Umbilical cord (tissue), 2 donors: ENCODE data around the gene CLCNKB. TPM values are rescaled to one million over a fixed set of nuclear protein-coding genes. Genes with fewer than 3 reads are reported as not detected.
A peak's percentile ranks its signal among the peaks of the same experiment; 100 is the strongest.
"Not testable (repeated sequence)": the region's sequence is repeated elsewhere in the genome, so short reads cannot be mapped to it uniquely, and the experiment has no call there.

ENCODE experiments used
- DNase-seq: peaks from one replicate; pipeline ENCODE4 v3.0.0-alpha.2; 2015; ENCODE audit warnings: low spot score
- total RNA-seq: library from RNA; depleted of rRNA; stranded (reverse); fragments of >200 nt; gene quantifications from one replicate; pipeline ENCODE4 v1.2.3, GENCODE V29; 2014; ENCODE audit warnings: low replicate concordance; ENCODE audit not compliant: insufficient read depth

The CLCNKB gene
- total RNA-seq, 1 donor from 2014 or later = not detected

DNA sequence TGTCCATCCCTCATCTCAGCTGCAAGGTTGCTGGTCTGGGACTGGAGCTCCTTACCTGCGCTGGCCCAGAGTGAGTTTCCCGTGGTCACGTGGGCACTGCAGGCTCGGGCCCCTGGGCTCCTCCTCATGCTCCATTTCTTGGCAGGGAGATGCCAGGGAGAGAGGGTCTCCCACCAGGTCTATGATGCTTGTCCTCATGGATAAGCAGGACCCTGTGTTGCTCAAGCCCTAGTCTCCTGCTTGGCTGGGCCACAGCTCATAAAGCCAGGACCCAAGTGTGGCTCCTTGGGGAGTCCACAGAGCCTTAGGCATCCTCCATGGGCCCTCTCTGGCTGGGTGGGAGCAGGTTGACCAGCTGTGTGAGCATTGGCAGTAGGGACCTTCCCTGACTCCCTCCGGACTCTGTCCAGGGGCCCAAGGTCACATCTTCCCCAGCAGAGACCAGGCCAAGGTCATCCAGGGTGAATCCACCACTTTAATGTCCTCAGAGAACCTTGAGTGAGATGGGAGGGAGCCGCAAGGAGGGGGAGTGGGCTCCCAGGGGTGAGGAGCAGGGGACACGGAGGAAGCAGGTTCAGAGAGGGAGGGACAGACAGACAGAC, 13.8 kb downstream of the CLCNKB start:
- DNase-seq = not testable (repeated sequence)

DNA sequence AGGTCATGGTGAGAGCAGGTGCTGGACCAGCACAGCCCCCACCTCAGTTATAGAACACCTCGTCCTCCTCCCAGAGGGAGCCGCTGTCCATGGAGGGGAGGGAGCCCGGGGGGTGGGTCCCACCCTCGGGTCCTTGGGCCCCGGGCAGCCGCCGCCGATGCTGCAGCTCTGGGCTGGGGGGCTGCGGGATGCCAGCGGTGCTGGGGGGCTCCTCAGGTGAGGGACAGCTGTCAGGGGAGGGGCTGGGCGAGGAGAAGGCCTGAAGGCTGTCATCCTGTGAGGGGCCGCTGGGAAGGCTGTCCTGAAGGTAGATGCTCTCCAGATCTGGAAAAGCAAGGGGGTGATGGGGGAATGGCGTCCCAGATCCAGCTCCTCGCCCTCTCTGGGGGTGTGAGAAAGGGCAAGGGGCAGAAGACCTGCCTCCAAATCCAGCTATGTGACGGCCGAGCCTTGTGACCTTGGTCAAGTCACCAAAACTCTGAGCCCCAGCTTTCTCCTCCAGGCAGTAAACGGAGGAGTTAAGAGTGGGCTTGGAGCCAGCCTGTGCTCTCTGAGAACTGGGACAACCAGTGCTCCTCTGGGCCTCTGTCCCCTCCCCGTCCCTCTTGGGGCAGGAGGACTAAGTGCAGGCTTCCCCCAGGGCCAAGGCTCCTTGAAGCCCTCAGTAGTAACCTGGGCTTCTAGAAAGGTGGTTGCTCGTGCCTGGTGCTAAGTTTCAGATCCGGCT, 15.0 kb downstream of the CLCNKB start:
- not testable (repeated sequence) for DNase-seq

DNA sequence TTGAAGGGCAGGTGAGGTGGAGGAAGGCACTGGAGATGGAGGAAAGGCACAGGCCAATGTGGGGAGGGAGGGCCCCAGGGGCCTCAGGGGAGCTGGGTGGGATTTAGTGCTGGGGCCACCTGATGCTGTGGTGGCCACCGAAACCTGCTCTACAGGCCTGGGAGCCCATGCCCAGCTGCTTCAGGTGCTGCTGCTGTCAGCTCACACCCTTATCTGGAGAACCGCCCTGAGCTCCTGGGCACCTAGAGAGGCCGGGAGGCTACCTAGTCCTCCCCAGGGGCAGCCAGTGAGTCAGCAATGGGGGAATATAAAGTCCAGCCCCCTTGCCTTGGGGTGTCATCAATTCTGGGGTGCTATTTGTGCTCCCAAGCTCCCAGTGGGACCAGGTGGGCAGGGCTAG, 17.7 kb downstream of the CLCNKB start:
- DNase-seq = no peak

DNA sequence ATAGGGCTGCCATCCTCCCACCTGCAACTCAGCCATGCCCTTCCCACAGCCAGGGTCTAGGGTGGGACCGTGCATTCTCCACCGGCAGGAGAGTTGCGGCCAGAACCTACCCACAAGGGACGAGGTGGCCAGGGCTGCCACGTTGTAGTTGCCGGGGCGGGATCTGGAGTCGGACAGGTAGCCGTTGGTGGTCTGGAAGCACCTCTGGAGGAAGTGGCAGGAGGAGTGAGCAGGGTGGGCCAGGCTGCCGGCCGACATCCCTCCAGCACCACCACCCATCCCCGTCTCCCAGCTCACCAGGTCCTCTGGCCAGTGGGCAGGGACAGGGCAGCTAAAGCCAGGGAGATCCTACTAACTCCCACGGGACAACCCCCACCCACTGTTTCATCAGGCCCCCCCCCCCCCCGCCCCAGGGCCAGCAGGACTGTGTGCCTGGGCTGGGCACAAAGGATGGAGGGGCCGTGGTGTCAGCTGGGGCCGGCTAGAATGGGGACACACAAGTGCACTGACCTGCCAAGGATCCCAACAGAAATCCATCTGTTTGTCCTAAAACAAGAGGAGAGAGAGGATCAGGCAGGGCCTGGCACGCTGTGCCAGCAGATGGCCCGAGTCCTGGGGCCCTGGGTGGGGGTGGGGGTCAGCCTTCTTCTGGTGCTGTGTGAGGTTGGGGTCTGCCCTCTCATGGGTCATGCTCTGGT, 18.6 kb downstream of the CLCNKB start:
- DNase-seq = not testable (repeated sequence)

DNA sequence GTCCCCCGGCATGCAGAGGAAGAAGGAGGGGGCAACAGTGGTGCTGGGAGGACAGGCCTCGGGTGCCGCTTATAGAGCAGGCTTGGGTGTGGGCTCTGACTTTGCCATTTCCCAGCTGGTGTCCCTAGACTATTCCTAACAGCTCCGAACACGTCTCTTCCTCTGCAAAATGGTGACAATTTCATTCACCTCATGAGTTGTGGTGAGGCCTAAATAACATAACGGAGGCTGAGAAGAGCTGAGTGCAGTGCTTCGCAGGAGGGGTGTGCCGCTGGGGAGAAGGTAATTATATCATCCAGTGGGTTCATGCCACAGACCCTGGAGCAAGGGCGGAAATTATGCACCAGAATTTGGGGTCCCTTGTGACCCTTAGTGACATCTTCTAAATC, 19.1 kb downstream of the CLCNKB start:
- not testable (repeated sequence) for DNase-seq

DNA sequence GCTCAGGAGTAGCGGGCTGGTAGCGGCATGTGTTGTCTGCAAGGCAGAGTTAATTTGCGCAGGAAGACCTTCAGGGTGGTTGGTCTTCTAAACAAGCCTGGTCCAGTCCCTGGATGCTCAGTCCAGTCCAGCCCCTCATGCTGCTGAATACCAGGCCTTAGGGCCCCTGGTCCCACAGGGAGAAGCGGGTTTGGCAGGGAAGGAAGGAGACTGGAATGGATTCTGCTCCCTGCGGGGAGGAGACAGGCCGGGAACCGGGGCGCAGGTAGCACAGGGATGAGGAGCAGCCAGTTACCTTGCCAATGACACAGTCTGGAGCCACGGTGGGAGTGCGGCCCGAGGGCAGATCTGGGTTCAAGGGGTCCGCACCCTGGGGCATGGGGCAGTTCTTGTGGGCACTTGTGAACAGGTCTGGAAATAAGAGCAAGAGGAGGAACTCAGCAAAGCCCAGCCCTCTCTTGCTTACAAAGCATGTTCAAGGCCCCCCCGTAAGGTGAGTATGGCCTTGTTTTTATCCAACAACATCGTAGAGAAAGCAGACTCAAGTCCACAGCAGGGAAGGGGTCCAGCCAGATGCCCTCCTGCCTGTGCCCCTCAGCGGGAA, 19.7 kb downstream of the CLCNKB start:
- DNase-seq = no peak

DNA sequence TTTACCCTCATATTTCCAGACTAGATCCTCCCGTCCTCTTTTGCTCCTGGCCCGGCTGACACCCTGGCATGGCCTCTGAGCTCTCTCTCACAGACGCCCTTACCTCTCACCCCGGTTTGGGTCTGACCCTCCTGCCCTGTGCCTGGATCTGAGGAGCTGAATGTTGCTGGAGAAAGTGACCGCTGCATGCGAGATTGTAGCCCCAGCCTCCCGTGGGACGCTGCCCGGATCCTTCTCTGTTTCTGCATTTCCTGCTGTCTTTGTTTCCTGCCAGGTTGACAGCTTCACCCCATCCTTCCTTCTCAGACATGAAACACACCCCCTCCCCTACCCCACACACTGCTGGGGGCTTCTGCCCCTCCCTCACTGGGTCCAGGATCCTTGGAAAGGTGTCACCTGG, 20.3 kb downstream of the CLCNKB start:
- no peak for DNase-seq

DNA sequence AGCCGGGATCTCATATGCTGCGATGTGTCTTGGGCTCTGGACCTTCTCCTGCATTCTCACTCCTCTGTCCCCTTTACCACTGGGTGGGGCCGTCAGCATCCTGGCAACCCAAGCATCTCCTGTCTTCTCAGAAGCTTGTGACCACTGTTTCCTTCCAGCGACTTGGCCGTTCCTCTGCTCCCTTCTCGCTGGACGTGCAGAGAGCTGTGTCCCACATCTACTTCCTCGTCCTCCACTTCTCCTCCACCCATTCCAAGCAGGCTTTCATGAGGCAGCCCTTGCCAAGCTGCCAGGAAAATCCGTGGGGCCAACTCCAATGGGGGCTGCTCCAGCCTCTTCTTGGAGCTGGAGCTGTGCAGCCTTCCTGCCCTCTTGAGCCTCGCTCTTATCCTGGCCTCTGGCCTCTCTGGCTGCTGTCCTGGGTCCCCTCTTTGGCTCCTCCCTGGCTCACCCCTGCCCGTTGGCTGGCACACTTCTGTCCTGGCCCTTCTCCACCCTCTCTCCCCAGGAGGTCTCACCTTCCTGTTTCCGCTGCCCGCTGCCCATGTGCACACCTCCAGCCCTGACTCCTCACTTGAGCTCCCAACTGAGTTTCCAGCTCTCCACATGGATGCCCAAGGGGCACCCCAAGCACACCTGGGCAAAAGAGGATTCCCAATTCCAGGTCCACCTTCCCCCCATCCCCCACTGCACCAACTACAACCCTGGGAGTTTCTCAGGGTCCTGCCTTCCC, 21.1 kb downstream of the CLCNKB start:
- DNase-seq = peak; percentile 69

DNA sequence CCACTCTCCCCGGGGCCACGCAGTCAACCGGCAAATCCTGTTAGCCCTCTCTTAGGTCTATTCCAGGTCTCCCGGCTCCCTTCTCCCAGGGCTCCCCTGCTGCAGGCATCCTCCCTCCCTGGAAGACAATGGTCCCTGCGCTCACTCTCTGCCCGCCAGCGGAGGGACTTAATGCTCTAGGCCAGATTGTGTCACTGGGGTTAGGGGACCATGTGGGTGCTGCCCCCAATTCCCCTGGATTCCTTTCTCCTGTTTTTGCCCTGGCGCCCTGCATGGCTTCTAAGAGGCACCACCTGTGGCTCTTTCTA, 21.6 kb downstream of the CLCNKB start:
- no peak for DNase-seq

DNA sequence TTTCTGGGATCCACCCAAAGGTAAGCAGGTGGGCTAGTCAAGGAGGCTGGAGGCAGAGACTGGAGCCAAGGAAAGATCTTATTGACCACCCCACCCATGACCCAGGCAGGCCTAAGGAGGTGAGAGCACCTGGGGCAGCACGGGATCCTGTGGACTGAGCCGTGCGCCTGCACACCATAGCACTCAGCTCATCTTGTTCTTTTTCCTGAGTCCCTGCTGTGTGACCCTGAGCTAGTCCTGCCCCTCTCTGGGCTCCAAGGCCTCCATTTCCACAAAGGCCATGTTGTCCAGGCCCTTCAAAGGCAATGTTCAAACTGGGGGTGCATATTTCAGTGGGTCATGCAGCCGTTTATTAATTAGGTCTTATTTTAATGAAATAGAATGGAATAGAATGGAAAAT, 22.7 kb downstream of the CLCNKB start:
- no peak for DNase-seq

DNA sequence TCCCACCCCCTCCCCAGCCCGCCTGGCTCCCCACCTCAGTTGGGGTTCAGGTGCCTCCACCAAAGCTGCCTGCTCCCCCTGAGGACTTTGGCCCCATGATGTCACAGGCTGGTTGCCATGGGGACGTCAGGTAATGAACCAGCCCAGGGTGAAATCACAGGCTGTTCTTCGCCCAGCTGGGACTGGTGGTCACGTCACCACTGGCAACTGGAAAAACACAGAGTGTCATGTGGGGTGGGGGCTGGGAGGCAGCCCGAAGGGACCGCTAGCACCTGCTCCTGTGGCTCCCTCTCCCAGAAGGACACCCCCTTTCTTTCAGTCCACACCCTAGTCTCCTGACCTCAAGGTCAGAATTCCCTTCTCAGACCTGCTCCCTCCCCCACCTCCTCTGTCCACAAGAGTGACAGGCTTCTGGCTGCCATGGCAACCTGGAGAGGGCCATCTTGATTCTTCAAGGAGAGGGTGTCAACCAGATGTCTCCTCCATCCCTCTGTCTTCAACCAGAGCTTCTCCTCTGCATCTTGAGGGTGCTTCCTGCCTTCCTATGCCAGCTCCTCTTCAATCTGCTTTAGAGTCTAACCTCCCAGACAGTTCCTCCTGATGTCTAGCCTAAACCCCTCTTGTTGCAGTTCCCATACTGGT, 23.7 kb downstream of the CLCNKB start:
- no peak for DNase-seq

DNA sequence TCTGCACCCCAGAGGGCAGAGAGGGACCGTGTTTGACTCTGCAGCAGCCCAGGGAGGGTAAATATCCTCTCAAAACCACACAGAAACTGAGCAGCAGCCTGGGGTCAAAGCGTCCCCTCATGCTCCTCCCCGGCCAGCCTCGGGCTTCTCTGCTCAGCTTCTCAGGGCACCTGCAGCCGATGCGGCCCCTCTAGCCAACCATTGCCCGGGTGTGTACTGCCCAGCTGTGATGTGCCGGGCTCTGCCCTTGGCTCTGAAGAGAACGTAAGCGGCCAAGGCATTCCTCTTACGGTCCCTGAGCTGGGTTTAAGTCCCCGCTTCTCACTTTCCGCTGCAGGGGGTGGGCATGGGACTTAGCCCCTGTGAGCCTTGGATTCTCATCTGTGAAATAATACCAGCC, 24.4 kb downstream of the CLCNKB start:
- no peak for DNase-seq

DNA sequence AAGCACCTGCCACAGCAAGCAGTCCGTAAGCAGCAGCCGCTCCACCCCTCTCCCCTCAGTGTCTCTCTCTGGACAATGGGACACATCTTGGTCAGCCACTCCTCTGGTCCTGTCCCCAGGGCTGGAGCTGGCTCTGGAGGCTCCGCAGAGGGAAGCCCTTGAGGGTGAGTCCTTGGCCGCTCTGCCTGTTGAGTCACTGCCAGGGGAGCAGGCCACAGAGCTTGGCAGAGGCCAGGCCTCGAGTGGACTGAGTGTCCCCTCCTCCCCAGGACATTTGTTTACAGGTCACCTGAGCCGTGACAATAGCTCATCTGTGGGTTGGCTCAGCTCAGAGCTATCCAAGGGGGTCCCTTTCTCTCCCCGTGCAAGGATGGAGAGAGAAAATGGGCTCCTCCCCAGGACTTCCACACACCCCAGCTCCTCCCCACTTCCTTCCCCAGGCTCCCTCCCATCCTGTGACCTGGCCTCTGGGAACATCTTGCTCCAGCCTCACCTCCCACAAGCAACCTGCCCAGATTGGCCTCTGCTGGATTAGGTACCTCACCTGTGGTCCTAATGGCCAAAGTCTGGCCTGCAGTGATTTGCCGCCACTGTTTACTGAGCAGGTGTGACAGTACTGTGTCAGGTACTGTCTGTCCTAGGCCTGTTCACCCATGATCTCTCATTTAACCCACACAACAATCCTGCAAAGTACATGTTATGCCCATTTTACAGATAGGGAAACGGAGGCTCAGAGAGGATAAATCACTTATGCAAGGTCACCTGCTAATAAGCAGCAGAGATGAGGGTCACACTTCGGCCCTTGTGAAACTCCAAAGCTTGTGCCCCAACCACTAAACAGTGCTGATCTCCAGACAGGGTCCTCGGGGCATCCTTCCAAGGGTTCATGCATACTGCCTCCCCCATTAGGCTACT, 25.0 kb downstream of the CLCNKB start:
- DNase-seq = no peak

DNA sequence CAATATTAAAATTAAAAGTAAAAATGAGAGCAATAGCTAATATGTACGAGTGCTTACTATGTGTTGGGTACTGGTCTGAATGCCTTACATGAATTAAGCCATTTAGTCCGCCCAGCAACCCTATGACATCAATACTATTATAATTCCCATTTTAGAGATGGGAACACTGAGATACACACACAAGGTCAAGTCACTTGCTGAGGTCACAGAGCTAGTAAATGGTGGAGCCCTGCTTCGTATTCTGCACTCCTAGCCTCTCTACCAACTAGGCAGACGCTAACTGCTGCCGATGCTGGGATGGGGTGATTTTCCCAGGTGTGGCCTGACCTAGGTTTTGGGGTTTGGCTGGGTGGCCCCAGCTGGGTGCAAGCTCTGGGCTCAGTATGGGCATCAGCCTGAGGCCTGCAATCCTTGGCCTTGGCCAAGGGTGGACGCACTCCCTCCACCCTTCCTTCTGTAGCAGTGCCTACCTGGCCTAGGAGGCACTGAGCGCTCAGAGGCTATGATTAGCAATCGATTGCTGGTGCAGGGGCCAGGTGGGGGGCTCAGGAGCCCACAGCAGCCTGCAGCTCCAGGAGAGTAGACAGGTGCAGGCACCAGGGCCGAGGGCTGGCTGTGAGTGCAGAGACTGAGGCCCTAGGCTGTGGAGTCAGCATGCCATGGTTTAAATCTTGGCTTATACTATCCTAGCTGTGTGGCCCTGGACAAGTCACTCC, 27.2 kb downstream of the CLCNKB start:
- DNase-seq = no peak

DNA sequence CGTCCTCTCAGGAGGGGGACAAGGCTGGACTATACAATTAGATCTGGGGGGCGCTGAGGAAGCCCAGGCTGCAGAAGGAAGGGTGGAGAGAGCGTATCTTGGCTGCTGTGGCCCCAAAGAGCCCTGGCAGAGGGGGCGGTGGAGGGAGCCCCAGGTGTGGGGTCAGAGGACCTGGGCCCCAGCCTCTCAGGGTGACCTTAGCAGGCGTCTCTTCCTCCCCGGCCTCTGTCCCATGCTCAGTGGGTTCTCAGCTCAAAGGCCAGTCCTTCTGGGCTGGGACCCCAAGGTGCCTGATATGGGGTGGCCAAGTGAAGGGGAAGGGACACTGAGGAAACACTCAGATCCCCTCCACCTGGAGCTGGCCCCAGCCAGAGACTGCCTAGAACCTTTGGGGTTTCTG, 28.0 kb downstream of the CLCNKB start:
- DNase-seq = no peak

DNA sequence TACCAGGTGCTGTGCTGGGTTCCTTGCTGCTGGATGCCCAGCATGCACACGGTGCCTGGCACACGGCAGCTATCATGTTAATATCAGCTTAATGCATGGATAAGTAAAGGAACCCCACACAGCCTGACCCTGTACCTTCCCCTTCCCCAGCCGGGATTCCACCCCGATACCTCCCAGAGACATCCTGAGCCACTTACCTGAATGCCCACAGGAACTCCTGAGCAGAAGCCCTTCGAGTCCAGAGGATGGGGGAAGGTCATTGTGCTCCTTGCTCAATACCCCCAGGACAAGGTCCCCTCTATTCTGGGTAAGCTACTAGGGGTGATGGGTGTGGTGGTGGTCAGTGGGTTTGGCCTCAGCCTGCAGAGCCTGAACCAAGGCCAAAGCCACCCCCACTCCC, 28.5 kb downstream of the CLCNKB start:
- no peak for DNase-seq

DNA sequence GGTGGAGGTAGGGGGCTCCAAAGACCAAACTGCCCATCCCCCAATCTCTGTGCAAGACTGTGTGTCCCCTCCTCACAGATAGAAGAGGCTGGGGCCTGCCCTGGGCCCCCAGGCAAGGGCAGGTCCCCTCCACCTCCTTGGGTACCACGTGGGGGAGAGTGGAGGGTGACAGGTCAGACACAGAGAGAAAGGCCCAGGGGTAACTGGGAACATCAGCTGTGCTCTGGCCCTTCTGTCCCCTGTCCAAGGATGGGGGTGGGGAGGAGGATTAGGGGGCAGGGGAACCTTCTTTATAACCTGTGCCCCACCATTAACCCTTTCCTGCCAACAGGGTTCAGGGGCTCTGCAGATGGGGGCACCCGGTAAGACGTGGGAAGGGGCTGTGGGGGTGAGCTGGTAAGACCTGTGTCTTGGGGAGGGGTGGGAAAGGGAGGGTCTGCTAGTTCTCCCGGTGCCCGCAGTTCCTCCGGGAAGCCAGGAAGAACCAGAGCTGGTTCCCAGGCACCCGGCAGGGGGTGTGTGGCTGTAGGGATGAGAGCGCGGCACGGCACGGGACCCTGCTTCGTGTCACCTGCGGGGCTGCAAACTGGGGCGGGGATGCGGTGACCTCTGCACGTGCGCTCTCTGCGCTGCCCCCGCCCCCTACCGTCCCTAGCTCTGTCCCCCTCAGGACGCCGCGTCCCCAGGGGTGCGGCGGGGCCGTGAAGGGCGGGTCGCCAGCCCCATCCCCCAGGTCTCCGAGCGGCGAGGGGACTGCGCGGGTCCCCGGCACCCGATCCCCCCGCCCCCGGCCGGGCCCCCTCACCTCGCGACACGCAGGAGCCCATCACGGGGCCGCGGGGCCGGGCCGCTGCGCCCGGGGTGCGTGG, 29.3 kb downstream of the CLCNKB start:
- no peak for DNase-seq

DNA sequence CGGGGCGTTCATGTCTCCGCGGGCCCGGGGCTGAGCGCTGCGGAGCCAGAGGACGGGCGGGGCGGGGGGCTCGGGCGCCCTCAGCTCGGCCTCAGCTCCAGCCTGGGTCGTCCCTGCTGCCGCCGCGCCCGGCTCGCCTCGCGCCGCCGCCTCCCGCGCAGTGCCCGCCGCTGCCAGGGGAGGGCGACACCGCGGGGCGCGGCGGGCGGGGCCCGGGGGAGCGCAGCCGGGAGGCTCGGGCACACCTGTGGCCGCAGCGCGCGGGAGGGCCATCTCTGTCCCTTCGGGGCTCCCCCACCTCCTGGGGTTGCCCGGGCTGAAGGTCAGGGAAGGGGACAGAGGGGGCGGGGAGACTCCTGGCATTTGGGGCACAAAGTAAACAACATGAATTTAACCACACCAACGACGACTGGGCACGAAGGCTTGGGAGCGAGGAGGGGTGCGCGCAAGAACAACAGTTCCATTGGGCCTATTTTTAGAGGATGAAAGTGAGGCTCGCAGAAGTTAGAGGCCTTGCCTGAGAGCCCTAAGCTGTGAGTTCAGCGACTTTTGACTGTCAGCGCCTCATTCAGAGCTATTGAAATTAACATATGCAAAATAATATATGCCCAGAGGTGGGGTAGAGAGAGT, 30.0 kb downstream of the CLCNKB start, which contains the start of gene FAM131C:
Gene FAM131C (minus strand): TSS at position 162 of the 630 bp plus-strand sequence. CDS start 209 bp downstream, outside the sequence.
- DNase-seq = no peak
